Neural progenitor cell (in vitro differentiated cells): ENCODE measurements around the gene INSC. TPM values are rescaled to one million over a fixed set of nuclear protein-coding genes. Genes with fewer than 3 reads are reported as not detected.

Experiments
- DNase-seq: peaks from one replicate; pipeline ENCODE4 v3.0.0-alpha.2; 2016; ENCODE audit warnings: low spot score
- H2AFZ ChIP-seq: fragments of 200-600 bp; sonication (generic); replicated peaks from 2 replicates; pipeline ENCODE4 v1.6.1; 2016; ENCODE audit warnings: antibody characterized with exemption
- H3F3A ChIP-seq: fragments of 200-600 bp; sonication (generic); 2 replicates; pipeline ENCODE4 v1.6.1; 2016; ENCODE audit warnings: antibody characterized with exemption, low read depth
- H3K27ac ChIP-seq: fragments of 200-600 bp; sonication (generic); 2 replicates; pipeline ENCODE4 v1.5.1; 2016; ENCODE audit warnings: mild to moderate bottlenecking
- H3K27me3 ChIP-seq: fragments of 200-600 bp; sonication (generic); 2 replicates; pipeline ENCODE4 v1.6.1; 2016; ENCODE audit warnings: mild to moderate bottlenecking, moderate library complexity
- H3K36me3 ChIP-seq: fragments of 200-600 bp; sonication (generic); 2 replicates; pipeline ENCODE4 v1.5.1; 2016
- H3K4me1 ChIP-seq: fragments of 200-600 bp; sonication (generic); 2 replicates; pipeline ENCODE4 v1.6.1; 2016; ENCODE audit warnings: mixed run types
- H3K4me2 ChIP-seq: fragments of 200-600 bp; sonication (generic); 2 replicates; pipeline ENCODE4 v1.6.1; 2016
- H3K4me3 ChIP-seq: fragments of 200-600 bp; sonication (generic); 2 replicates; pipeline ENCODE4 v1.5.1; 2016
- H3K79me2 ChIP-seq: fragments of 200-600 bp; sonication (generic); 2 replicates; pipeline ENCODE4 v1.6.1; 2016; ENCODE audit warnings: low read depth
- H3K9ac ChIP-seq: fragments of 200-600 bp; sonication (generic); 2 replicates; pipeline ENCODE4 v1.6.1; 2016
- H3K9me3 ChIP-seq: fragments of 200-600 bp; sonication (generic); 2 replicates; pipeline ENCODE4 v1.5.1; 2016; ENCODE audit warnings: low read depth
- H4K20me1 ChIP-seq: fragments of 200-600 bp; sonication (generic); 2 replicates; pipeline ENCODE4 v1.6.1; 2016; ENCODE audit warnings: low read depth
- H3K27ac Mint-ChIP-seq: 3 replicates; pipeline ENCODE4 v1.8.0; 2021; ENCODE audit warnings: mixed read lengths
- H3K27me3 Mint-ChIP-seq: 2 replicates; pipeline ENCODE4 v1.8.0; 2022; ENCODE audit warnings: low read depth, mild to moderate bottlenecking, inconsistent platforms, moderate library complexity, mixed read lengths; ENCODE audit not compliant: insufficient read depth
- H3K36me3 Mint-ChIP-seq: 3 replicates; pipeline ENCODE4 v1.8.0; 2021; ENCODE audit warnings: mixed read lengths
- H3K4me1 Mint-ChIP-seq: 3 replicates; pipeline ENCODE4 v1.8.0; 2021; ENCODE audit warnings: mixed read lengths
- H3K4me3 Mint-ChIP-seq: 3 replicates; pipeline ENCODE4 v1.8.0; 2021; ENCODE audit warnings: mild to moderate bottlenecking, moderate library complexity, mixed read lengths
- H3K9me3 Mint-ChIP-seq: 3 replicates; pipeline ENCODE4 v1.8.0; 2020; ENCODE audit warnings: mixed read lengths
- EZH2 ChIP-seq: fragments of 200-600 bp; sonication (generic); IDR thresholded peaks from 2 replicates; pipeline ENCODE4 v1.6.1; 2017; ENCODE audit warnings: antibody characterized with exemption, mild to moderate bottlenecking, moderate library complexity
- EZH2phosphoT487 ChIP-seq: fragments of 200-600 bp; sonication (generic); IDR thresholded peaks from 2 replicates; pipeline ENCODE4 v1.6.1; 2017; ENCODE audit warnings: antibody characterized with exemption
- total RNA-seq: library from RNA; depleted of rRNA; stranded (reverse); fragments of >200 nt; gene quantifications from 2 replicates; pipeline ENCODE4 v1.2.3, GENCODE V29; 2015; ENCODE audit warnings: low replicate concordance
- TF ChIP-seq, protein P1 (sequence below): fragments of 200-600 bp; sonication (generic); IDR thresholded peaks from 2 replicates; pipeline ENCODE4 v1.5.1; 2017; ENCODE audit warnings: antibody characterized with exemption, mild to moderate bottlenecking

INSC gene
- total RNA-seq, 1 donor from 2014 or later = 0.09 TPM

GRCh38 chr11:15149050-15149449, 34.3 kb downstream of the INSC start:
- H3K9me3 ChIP-seq = no peaks in the 10 kb centered on the region
- H3K79me2 ChIP-seq = no peaks in the 10 kb centered on the region
- no peak overlapping the region for H3K4me3 ChIP-seq
- no peak overlapping the region for H2AFZ ChIP-seq
- no peaks in the 10 kb centered on the region for H3F3A ChIP-seq
- H4K20me1 ChIP-seq = no peaks in the 10 kb centered on the region
- Mint-ChIP-seq H3K36me3 (no peaks in the 10 kb centered on the region), H3K27ac (no peak overlapping the region), H3K4me3 (no peak overlapping the region), H3K27me3 (no peaks in the 10 kb centered on the region), H3K4me1 (peaks cover 18% of the 10 kb centered on the region), H3K9me3 (no peaks in the 10 kb centered on the region)
- TF ChIP-seq EZH2 = no peak
- TF ChIP-seq, protein P1, sequence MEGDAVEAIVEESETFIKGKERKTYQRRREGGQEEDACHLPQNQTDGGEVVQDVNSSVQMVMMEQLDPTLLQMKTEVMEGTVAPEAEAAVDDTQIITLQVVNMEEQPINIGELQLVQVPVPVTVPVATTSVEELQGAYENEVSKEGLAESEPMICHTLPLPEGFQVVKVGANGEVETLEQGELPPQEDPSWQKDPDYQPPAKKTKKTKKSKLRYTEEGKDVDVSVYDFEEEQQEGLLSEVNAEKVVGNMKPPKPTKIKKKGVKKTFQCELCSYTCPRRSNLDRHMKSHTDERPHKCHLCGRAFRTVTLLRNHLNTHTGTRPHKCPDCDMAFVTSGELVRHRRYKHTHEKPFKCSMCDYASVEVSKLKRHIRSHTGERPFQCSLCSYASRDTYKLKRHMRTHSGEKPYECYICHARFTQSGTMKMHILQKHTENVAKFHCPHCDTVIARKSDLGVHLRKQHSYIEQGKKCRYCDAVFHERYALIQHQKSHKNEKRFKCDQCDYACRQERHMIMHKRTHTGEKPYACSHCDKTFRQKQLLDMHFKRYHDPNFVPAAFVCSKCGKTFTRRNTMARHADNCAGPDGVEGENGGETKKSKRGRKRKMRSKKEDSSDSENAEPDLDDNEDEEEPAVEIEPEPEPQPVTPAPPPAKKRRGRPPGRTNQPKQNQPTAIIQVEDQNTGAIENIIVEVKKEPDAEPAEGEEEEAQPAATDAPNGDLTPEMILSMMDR = no peak
- TF ChIP-seq EZH2phosphoT487 = no peak
- peaks cover 23% of the 10 kb centered on the region for H3K4me1 ChIP-seq
- no peaks in the 10 kb centered on the region for H3K36me3 ChIP-seq
- no peaks in the 10 kb centered on the region for H3K27me3 ChIP-seq
- H3K4me2 ChIP-seq = no peak overlapping the region
- no peak overlapping the region for H3K27ac ChIP-seq
- DNase-seq = no peak
- no peak overlapping the region for H3K9ac ChIP-seq

- Histone ChIP-seq H3K27ac (no peak overlapping the region), H3K79me2 (no peaks in the 10 kb centered on the region), H3F3A (no peaks in the 10 kb centered on the region), H3K4me1 (peaks cover 23% of the 10 kb centered on the region), H3K27me3 (no peaks in the 10 kb centered on the region), H3K9me3 (no peaks in the 10 kb centered on the region), H3K4me2 (no peak overlapping the region), H4K20me1 (no peaks in the 10 kb centered on the region), H3K4me3 (no peak overlapping the region), H3K9ac (no peak overlapping the region), H3K36me3 (no peaks in the 10 kb centered on the region), H2AFZ (no peak overlapping the region)
- Mint-ChIP-seq H3K36me3 (no peaks in the 10 kb centered on the region), H3K4me3 (no peak overlapping the region), H3K27me3 (no peaks in the 10 kb centered on the region), H3K27ac (no peak overlapping the region), H3K9me3 (no peaks in the 10 kb centered on the region), H3K4me1 (peaks cover 18% of the 10 kb centered on the region)
- no peak for DNase-seq
- no peak for TF ChIP-seq EZH2phosphoT487
- TF ChIP-seq, protein P1 = no peak
- TF ChIP-seq EZH2 = no peak
Observed at GRCh38 chr11:15150507-15150906, 35.8 kb downstream of the INSC start.

DNA sequence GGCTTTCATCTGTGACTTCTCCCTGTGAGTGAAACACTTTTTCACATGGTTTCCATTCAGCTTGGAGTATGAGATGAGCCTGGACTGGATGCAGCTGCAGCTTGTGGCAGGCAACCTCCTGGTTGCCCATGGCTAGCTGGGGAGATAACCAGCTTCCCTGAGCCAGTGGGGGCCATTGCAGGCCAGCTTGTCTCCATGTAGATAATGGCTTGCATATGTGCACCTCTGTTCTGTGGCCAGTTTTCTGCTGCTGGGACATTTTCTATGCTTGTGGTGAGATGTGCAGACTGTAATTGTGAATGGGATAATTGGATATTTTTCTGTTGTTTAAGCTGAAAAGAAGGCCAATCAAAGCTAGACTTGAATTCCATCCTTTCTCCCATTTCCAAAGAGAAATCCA, 38.5 kb downstream of the INSC start:
- H3K9me3 Mint-ChIP-seq = no peaks in the 10 kb centered on the region
- no peaks in the 10 kb centered on the region for H3K36me3 Mint-ChIP-seq
- Histone ChIP-seq H3K9ac (no peak overlapping the region), H3K36me3 (no peaks in the 10 kb centered on the region), H2AFZ (no peak overlapping the region), H3F3A (no peaks in the 10 kb centered on the region), H3K4me1 (peaks cover 3% of the 10 kb centered on the region), H3K79me2 (no peaks in the 10 kb centered on the region), H3K9me3 (no peaks in the 10 kb centered on the region), H3K4me3 (no peak overlapping the region), H3K27ac (no peak overlapping the region), H3K4me2 (no peak overlapping the region), H3K27me3 (no peaks in the 10 kb centered on the region), H4K20me1 (no peaks in the 10 kb centered on the region)
- H3K27me3 Mint-ChIP-seq = no peaks in the 10 kb centered on the region
- no peak for DNase-seq
- H3K4me1 Mint-ChIP-seq = peaks cover 8% of the 10 kb centered on the region
- TF ChIP-seq, protein P1 = no peak
- TF ChIP-seq EZH2 = no peak
- TF ChIP-seq EZH2phosphoT487 = no peak
- no peak overlapping the region for H3K4me3 Mint-ChIP-seq
- no peak overlapping the region for H3K27ac Mint-ChIP-seq

DNA sequence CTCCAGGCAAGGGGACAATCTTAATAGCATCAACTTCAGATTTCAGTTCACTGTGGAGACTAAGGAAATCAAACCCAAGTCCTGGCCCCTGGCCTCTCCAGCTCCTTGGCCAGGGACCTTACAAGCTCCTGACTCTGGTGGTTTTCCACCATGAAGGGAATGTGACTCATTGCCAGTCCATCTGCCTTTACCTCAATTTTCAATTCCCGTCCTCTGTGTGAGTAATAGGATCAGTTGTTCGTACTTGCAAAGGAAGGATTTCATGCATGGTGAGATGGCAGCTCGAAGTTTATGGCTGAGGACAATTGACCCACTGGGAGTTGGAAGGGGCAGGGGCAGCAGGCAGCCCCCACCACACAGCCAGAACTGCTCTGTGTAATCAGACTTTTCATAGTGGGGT, 42.5 kb downstream of the INSC start:
- H3K4me1 ChIP-seq = no peaks in the 10 kb centered on the region
- Mint-ChIP-seq H3K27ac (no peak overlapping the region), H3K36me3 (no peaks in the 10 kb centered on the region)

More for the DNA sequence above, 42.5 kb downstream of the INSC start:
- no peaks in the 10 kb centered on the region for H3K27me3 Mint-ChIP-seq
- H3K4me1 Mint-ChIP-seq = peaks cover 11% of the 10 kb centered on the region
- Histone ChIP-seq H3K79me2 (no peaks in the 10 kb centered on the region), H3K4me2 (no peak overlapping the region), H3K9ac (no peak overlapping the region), H3K27ac (no peak overlapping the region), H4K20me1 (no peaks in the 10 kb centered on the region), H3K9me3 (no peaks in the 10 kb centered on the region), H3K36me3 (no peaks in the 10 kb centered on the region), H3F3A (no peaks in the 10 kb centered on the region), H2AFZ (no peak overlapping the region), H3K4me3 (no peak overlapping the region), H3K27me3 (no peaks in the 10 kb centered on the region)
- H3K9me3 Mint-ChIP-seq = no peaks in the 10 kb centered on the region
- no peak for DNase-seq
- no peak overlapping the region for H3K4me3 Mint-ChIP-seq
- TF ChIP-seq, protein P1 = no peak
- TF ChIP-seq EZH2phosphoT487 (no peak), EZH2 (no peak)
